HG03439 (cell line): ENCODE results near the gene RNF4.

Source experiments
- ATAC-seq: cut with Tn5 transposase; IDR thresholded peaks from one replicate; pipeline ENCODE4 v1.9.1; 2021; ENCODE audit warnings: mild to moderate bottlenecking, moderate library complexity; ENCODE audit not compliant: unreplicated experiment

Gene RNF4

DNA sequence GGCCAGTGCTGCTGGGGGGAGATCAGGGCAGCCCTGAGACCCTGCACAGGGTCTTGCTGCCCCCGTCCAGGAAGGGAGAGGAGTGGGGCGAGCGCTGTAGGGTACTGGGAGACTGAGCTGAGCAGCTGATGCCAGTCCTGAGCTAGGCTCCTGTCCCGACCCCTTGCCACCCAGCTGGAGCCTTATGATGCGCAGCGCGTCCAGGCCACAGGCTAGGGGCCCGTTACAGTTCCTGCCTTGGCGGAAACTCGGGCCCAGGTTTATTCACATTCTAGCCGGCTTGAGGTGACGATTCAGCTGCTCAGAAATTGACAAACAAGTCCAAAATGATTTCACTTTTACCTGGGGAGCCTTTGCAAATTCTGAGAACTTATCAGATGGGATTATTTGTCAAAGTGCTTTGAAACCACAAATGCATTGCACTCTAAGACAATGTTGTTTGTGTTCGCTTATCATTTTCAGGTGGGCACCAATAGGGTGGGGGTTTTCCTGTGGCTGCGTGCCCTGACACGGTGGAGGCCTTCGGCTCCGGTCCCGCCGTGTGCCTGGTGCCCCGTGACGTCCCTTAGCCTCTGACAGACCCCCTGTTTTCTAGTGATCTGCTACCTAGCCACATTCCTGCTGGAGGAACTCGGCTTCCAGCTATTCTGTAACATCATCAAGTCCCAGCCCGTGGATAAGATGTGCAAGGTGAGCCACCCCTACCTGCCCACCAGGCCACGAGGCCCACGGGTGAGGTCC, 31.3 kb upstream of the RNF4 start:
- no peak for ATAC-seq

DNA sequence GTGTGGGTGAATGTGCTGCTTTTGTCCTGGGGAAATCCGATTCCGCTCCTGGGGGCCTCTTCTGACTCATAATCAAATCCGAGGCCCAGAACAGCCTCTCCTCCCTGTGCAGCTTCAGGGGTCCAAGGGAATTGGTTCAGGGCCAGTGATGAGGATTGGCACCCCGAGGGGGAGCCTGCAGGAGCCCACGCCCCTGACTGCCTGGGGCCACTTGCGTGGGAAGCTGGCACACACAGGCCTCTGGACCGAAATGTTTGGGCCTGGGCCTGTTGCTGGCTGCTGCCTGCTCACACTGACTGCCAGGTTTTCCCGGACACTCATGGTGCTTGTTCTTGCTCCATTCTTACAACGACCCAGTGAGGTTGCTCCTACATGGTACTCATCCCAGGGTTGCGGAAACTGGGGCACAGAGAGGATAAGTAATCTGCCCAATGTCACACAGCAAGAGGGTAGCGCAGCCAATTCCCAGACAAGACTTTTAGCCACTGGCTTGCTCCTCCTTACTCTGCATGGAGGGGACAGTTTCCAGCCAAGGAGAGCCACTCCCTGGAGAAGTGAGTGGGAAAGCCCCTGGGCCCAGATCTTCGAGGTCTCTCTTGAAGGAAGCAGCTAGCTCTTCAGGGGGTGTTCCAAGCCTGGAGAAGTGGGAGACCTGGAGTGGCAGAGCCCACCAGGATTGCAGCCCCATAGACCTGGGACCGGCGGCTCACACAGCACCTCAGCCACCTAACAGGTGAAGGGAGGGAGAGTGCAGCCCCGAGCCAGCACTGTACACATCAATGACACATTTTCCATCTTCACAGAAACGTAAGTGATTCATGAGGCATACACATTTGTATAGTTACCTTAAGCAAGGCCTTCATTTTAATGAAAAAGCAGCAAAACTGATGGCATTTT, 29.8 kb upstream of the RNF4 start:
- no peak for ATAC-seq

DNA sequence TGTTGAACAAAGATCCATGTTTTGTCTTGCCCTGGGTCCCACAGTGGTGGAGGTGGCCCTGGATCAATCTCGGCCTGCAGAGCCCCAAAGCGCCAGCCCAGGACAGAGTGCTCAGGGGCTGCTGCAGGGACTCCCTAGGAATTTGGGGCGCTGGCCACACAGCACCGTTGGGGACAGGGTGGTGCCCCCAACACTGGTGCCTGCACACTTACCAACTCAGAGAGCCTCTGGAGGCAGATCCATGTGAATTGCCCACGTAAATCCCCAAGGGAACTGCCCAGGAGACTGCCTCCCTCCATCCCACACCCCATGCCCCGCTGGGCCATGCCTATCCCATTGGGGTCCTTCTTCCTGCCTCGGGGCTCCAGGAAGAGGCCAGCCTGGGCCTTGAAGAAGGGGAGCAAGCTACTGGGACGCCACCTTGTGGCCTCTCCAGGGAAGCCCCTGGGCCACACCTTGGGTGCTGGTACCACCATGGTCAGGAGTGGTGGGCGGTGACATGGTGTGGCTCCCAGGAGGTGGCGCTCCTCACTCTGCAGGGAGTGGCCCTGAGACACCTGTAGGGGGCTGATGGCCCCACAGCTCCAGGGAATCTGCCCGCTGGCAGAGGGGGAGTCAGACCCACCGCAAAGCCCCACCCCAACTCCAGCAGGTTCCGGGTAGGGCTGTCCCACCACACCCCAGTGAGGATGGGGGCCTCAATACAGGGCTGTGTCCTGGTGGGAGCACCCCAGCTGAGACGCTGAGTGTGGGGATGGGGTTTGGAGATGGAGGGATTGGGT, 27.3 kb upstream of the RNF4 start:
- peak; percentile 87 for ATAC-seq

DNA sequence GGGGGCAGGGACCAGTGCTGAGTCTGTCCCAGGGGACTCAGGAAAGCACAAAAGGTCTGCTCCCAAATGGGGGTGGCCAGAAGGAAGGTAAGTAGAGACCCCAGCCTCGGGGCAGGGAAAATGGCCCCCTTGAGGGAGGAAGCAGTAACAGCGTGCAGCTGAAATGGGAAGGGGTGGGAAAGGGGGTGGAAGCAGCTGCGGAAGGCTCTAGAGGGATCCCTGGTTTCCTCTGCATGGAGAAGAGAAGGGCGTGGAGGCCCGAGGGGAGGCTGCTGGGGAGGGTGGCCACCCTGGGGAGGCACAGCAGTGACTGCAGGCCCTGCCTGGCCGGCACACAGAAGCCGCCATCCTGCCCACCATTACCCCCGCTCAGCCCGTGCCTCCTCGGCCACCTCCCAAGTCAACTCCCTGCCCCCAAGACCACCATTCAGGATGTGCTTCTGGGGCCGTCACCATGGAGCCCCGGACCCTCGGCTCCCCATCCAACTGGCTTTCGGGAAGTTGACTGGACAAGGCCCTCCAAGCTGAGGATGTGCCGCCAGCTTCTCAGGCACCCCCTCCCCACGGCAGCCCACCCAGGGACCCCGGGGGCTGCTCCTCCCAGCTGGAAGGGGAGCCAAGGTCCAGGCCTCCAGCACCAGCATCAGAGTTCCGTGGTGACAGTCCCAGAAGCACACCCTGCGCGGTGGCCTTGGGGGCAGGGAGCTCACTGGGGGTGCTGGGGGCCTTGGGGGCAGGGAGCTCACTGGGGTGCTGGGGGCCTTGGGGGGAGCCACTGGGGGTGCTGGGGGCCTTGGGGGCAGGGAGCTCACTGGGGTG, 26.5 kb upstream of the RNF4 start:
- no peak for ATAC-seq

DNA sequence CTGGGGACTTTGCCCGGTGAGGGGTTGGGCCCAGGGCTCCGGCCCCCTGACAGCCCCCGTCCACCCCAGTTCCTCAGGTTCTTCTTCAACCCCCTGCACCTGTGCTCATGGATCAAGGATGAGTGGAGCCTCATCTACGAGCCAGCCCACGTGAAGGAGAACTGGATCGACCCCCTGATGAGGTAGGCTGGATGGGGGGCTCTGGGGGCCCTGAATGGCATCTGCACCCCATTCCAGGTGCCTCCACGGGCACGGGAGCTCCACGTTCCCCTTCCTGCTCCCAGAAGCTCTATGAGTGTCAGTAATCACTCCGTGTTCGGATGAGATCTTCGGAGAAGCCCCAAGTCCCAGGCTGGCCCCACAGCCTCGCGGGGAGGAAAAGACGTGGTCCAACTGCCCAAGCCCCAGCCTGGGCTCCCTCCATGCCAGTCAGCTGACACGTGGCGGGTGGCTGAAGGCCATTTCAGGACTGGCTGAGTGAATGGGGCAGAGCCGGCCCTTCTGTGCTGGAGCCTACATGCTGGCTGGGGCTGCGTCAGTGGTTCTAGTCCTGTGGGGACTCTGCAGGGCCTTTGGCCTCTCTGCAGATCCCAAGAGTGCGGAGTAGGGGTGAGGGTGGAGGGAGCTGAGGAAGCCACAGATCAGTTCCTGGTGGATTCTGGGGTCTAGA, 25.7 kb upstream of the RNF4 start:
- no peak for ATAC-seq

DNA sequence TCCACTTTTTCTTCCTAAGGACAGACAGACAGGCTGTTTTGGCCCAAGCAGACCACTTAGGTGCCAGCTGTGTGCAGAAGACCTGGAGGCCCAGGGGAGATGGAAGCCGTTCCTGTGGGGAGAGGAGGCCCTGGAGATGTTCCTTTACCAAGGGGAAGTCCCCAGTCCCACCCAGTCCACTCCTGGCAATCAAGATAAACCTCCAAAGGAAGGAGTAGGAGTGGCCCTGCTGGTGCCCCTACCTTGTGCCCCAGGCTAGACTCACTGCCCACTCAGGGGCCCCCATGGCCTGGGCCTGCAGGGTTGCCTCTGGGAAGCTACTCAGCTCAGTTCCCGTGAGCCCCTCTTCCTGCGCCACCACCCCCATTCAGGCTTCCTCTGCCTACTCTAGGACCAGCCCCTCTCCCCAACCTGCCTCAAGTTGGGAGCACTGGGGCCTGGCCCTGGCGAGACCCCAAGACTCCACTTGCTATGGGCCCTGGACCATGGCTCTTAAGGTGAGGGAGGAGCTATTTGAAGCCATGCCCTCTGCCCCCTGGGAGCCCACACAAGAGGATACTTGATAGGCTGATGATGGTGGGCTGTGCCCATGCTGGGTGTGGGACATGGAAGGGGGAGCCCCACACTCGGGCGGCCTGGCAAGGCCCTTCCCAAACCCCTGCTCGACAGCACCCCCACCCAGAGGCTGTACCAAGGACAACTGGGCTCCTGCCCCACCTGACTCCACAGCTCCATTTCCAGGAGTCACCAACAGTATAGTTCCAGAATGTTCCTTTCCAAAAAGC, 24.8 kb upstream of the RNF4 start:
- no peak for ATAC-seq

DNA sequence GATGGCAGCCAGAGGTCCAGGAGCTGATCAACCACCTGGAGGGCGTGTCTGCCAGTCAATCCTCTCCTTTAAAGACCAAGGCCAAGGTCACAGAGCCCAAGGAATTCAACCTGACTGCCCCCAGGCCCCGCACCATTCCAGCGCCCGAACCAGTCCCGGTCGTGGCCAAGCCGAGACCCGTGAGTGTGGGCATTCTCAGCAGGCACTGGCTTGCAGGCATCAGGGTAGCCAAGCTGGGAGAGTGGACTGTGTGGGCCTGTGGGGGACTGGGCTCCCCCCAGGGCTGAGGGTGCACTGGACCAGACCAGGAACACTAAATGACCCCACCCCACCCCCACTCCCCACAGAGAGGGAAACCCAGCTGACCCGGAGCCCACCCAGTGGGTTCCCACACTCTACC, 23.8 kb upstream of the RNF4 start:
- ATAC-seq, result no peak

DNA sequence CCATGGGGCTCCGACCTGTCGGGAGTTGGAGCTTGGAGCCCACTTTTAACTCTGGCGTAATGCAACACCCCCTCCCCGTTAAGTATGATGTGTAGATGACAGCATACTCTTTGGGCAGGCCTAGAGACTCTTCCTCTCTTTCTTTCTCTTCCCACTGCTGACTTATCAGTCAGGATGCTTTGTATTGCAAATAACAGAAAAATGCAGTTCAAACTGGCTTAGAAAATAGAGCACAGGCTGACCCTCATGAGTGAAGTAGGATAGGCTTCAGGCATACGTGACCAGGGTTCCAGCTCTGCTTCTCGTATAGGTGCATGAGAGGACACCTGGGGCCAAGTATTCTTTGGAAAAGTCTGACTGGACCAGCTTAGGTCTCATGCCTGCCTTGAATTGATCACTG, 23.3 kb upstream of the RNF4 start:
- ATAC-seq, result no peak

DNA sequence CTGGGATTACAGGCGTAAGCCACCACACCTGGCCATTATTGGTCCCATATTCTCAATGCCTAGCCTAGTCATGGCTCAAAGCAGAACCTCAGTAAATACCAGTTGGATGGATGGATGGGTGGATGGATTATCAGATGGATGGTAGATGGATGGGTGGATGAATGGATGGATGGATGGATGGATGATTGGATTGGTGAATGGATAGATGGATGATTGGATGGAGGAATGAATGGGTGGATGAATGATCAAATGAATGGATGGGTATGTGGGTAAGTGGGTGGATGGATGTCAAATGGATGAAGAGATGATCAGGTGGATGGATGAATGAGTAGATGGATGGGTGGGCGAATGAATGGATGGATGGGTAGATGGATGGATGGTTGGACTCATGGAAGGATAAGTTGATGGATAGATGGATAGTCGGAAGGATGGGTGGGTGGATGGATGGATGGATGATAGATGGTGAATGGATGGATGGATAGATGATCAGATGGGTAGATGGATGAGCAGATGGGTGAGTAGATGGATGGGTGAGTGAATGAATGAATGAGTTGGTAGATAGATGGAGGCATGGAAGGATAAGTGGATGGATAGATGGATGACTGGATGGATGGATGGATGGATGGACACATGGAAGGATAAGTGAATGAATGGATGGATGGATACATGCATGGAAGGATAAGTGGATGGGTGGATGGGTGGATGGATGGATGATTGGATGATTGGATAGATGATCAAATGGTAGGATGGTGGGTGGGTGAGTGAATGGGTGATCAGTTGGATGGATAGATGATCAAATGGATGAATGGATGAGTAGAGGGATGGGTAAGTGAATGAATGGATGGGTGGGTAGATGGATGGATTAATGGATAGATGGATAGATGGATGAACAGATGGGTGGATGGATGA, 22.0 kb upstream of the RNF4 start:
- ATAC-seq, result no peak

DNA sequence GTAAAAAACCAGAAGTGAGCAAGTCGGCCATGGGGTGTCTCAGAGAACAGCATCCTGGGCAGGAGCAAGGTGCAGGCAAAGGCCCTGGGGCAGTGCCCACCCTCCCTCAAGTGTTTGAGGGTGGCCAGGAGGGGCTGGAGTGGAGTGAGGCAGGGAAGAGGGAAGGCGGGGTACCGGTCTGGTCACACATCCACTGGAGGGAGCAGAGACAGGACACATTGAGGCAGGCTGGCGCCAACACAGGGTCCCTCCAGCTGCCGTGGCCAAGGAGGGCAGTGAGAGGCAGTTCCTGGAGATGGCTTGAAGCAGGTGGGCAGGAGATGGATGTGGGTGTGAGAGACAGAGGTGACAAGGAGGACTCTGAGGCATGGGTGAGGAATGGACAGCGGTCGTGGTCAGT, 20.3 kb upstream of the RNF4 start:
- ATAC-seq, result no peak

DNA sequence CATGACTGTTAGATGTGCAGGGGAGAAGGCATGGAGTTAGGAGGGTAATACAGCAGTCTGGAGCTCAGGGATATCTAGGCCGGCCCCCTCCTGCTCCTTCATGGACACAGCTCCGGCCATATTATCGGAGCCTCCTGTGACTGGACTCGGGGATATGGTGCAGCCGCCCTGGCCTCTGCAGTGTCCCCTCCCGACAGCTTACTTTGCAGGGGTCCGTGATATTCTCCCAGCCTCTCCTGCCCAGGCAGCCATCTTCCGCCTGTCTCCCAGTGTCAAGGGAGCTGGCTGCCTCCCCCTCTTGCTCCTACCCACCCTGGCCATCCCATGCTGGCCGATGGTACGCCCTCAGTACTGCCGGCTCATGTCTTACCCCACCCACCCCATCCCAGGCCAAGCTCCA, 19.9 kb upstream of the RNF4 start:
- ATAC-seq, result no peak

DNA sequence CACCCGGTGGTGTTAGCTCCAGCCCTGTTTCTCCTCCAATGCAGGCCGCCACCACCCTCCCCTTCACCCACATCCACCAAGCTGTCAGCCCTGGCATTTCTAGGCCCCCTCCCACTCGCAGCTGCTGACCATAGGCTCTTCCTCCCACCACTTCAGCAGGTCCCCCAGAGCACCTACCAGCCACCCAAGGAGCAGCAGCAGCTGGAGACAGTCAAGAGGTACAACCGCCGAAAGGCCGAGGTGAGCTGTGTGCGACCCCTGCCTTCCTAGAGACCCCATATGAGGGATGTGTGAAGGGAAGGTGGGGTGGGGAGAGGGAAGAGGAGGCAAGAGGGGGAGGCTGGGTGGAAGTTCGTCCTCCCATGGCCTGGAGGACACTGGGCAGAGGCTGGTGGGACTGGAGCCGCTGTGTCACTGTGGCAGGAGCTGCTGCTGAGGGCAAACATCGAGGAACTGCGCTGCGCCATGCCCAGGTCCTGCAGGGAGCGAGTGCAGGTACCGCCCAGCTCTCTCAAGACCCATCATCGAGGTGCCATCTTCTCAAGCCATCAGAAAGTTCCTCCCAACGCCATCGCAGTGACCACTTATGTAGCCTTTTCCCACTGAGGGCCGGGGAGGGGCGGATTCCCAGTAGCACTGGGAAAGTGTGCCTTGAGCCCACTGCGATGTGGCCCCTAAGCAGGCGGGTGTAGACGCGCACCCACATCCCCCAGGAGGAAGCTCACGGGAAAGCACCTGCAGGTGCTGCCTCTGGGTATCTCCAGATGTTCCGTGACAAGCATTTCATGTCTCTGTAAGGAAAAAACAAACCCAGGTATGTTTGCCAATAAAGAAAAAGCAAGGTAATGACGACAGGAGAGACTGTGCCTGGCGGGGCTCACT, 19.2 kb upstream of the RNF4 start:
- ATAC-seq, result no peak

DNA sequence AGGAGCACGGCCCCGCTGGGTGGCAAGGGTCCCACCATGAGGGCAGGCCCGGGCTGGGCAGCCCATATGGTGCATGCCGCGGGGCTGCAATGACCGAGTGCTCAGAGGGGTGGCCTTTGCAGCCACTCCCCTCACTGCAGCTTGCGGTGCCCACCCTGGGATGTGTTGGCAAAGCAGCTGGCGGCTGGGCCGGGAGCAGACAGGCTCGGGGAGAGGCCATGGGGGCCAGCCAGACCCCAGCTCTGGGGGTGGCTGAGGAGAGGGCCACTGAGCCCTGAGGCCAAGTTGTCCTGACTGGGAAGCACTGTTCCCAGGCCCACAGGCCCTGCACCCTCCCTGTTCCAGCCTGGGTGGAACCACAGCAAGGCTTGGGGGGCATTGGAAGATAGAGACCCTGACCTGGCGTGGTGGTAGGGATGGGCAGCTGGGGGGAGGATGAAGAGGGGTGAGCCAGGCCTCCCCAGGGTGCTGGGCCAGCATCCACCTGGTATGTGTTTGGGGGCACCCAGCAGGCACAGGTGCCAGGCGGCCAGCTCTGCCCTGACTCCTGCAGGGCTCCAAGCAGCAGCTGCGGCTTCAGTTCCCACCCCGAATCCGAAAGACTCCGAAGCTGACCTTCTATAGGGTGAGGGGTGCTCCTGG, 18.4 kb upstream of the RNF4 start:
- no peak for ATAC-seq

DNA sequence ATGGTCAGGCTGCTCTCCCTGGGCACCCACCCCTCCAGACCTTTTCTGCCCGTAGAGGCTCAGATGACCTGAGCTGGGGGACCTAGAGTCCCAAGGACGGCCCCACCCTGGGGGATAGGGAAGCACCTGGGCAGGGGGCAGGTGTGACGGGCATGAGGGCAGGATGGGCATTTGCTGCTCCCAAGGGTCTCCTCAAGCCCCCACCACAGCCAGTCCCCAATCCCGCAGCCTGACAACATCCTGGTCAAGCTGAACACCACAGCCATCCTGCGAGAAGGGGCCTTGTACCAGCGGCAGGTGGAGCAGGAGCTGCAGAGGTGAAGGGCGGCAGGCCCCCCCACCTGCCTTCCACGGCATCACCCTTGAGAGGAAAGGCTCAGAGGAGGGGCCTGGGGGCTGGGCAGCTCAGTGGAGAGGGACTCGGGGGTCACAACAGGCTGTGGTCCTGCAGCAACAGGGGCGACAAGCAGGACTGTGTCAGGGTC, 17.8 kb upstream of the RNF4 start:
- ATAC-seq, result no peak

DNA sequence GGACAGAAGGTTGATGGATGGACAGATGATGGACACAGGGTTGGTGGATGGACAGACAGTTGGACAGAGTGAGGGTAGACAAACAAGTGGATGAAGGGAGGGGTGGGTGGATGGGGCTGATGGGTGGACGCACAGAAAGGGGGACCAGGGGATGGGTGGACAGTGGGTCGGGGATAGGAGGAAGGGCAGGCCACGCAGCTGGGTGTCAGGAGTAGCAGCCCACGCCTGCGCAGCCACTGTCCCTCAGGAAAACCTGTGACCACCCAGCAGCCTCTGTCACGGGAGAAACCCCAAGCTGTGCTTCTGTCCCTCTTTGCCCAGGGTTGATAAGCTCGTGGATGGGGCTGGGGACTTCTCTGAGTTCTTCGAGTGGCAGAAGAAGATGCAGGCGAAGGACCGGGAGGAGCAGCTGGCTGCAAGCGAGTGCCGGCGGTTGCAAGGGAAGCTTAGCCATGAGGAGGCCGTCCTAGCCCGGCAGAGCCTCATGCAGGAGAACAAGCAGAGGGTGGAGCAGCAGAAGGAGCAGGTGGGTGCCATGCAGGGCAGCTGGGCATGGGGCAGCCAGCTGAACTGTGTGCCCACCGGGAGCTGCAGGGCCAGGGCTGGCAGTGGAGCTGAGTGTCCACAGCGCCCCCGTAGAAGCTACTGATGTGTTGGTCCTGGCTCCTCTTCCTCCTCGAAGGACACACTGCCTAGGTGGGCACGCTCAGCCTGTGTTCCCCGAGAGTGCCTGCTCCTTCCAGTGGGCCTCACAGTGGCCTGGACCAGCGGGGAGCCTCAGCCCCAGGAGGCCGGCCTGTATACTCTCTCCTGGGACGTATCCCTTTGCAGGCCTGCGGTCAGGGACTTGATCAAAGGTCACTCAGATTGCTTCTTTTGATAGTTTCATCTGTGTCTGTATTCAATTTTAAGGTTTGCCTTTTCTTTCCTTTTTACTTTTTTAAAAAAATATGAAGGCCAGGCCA, 16.8 kb upstream of the RNF4 start:
- no peak for ATAC-seq
